Keratinocyte (primary cell): Measurements from ENCODE around the gene ABHD8. TPM values are rescaled to one million over a fixed set of nuclear protein-coding genes. Genes with fewer than 3 reads are reported as not detected.

Experiments
- DNase-seq: peaks from one replicate; pipeline ENCODE4 v3.0.0-alpha.2; 2011; ENCODE audit warnings: low read depth, missing footprints, low spot score
- FAIRE-seq: peaks from 2 replicates; lab custom pipeline; 2011; peaks lifted over from hg19 to GRCh38; lab: Jason Lieb, UNC
- H2AFZ ChIP-seq: 2 replicates; pipeline ENCODE4 v1.6.0; 2012; ENCODE audit warnings: low read length, control low read depth, inconsistent platforms; ENCODE audit not compliant: control insufficient read depth
- H3K27ac ChIP-seq: 2 replicates; pipeline ENCODE4 v1.5.1; 2011; ENCODE audit warnings: low read length; ENCODE audit not compliant: control insufficient read depth, insufficient read depth
- H3K27me3 ChIP-seq: 3 replicates; pipeline ENCODE4 v1.6.0; 2011; ENCODE audit warnings: low read length; ENCODE audit not compliant: control insufficient read depth, insufficient read depth; ENCODE audit errors: extremely low read depth
- H3K36me3 ChIP-seq, 2 experiments: 2 replicates in 1 of 2; 3 replicates in 1 of 2; pipeline ENCODE4 v1.5.1; 2011; ENCODE audit warnings: low read length in 2 of 2, mild to moderate bottlenecking in 1 of 2; ENCODE audit not compliant: control insufficient read depth in 2 of 2, insufficient read depth in 2 of 2; ENCODE audit errors: extremely low read depth in 1 of 2
- H3K4me1 ChIP-seq: 3 replicates; pipeline ENCODE4 v1.5.1; 2011; ENCODE audit warnings: low read length; ENCODE audit not compliant: control insufficient read depth, insufficient read depth; ENCODE audit errors: extremely low read depth
- H3K4me2 ChIP-seq: 3 replicates; pipeline ENCODE4 v1.6.0; 2011; ENCODE audit warnings: low read depth, low read length; ENCODE audit not compliant: control insufficient read depth, insufficient read depth; ENCODE audit errors: extremely low read depth
- H3K4me3 ChIP-seq, 3 experiments: fragments of 200-600 bp in 1 of 3; sonication (generic) in 1 of 3; 2 replicates in 2 of 3; 3 replicates in 1 of 3; pipeline ENCODE4 v1.5.1; 2011 to 2016; ENCODE audit warnings: low read length in 3 of 3, mild to moderate bottlenecking in 3 of 3, control low read depth in 2 of 3, inconsistent platforms in 1 of 3, low read depth in 1 of 3, mixed read lengths in 1 of 3, mixed run types in 1 of 3, moderate library complexity in 1 of 3; ENCODE audit not compliant: control insufficient read depth in 2 of 3, insufficient read depth in 2 of 3; ENCODE audit errors: extremely low read depth in 1 of 3
- H3K79me2 ChIP-seq: 2 replicates; pipeline ENCODE4 v1.6.0; 2012; ENCODE audit warnings: low read length; ENCODE audit not compliant: control insufficient read depth, insufficient read depth
- H3K9ac ChIP-seq: 3 replicates; pipeline ENCODE4 v1.6.0; 2011; ENCODE audit warnings: low read length; ENCODE audit not compliant: control insufficient read depth, insufficient read depth; ENCODE audit errors: extremely low read depth
- H3K9me1 ChIP-seq: 3 replicates; pipeline ENCODE4 v1.6.0; 2011; ENCODE audit warnings: low read length; ENCODE audit not compliant: control insufficient read depth, insufficient read depth; ENCODE audit errors: extremely low read depth
- H3K9me3 ChIP-seq: 2 replicates; pipeline ENCODE4 v1.5.1; 2012; ENCODE audit warnings: low read depth, low read length; ENCODE audit not compliant: control insufficient read depth
- H4K20me1 ChIP-seq: 3 replicates; pipeline ENCODE4 v1.6.0; 2011; ENCODE audit warnings: low read length; ENCODE audit not compliant: control insufficient read depth, insufficient read depth; ENCODE audit errors: extremely low read depth
- EZH2 ChIP-seq: IDR thresholded peaks from one replicate; pipeline ENCODE4 v1.6.1; 2012; ENCODE audit warnings: inconsistent platforms, mild to moderate bottlenecking, low read length, moderate library complexity
- dilution Hi-C: fragments of 300-500 bp; cut with MboI; formaldehyde crosslinking; loops from one replicate; pipeline ENCODE4 v1.7.0; 2020; ENCODE audit warnings: low sequenced_read_pairs; ENCODE audit not compliant: extremely low pct_ligation_motif_present
- polyA plus RNA-seq, 5 experiments: library from polyadenylated mRNA; depleted of rRNA in 3 of 5; stranded (reverse) in 3 of 5; stranded (forward) in 1 of 5; unstranded in 1 of 5; fragments of >200 nt; gene quantifications; 1 replicate in 1 of 5; 2 replicates in 3 of 5; 3 replicates in 1 of 5; pipeline versions ENCODE4 v1.2.1 to v1.2.3, GENCODE V29; 2011 to 2012; ENCODE audit warnings: missing spikeins in 2 of 5, low read depth in 1 of 5, low replicate concordance in 1 of 5
- TF ChIP-seq, protein P1 (sequence below), 3 experiments: IDR thresholded peaks in 1 of 3; conservative IDR thresholded peaks in 1 of 3; optimal IDR thresholded peaks in 1 of 3; 2 replicates in 2 of 3; 3 replicates in 1 of 3; pipeline versions ENCODE3 to v1.5.1; 2011; ENCODE audit warnings: low read length in 3 of 3, mild to moderate bottlenecking in 3 of 3, moderate library complexity in 2 of 3, control low read depth in 1 of 3, inconsistent platforms in 1 of 3; ENCODE audit not compliant: insufficient read depth in 2 of 3; ENCODE audit errors: extremely low read depth in 1 of 3

ABHD8 gene
- polyA plus RNA-seq, 1 donor (not counting 4 experiments of a cell fraction or from before 2014, with no cell fraction given): 4.1 TPM

DNA sequence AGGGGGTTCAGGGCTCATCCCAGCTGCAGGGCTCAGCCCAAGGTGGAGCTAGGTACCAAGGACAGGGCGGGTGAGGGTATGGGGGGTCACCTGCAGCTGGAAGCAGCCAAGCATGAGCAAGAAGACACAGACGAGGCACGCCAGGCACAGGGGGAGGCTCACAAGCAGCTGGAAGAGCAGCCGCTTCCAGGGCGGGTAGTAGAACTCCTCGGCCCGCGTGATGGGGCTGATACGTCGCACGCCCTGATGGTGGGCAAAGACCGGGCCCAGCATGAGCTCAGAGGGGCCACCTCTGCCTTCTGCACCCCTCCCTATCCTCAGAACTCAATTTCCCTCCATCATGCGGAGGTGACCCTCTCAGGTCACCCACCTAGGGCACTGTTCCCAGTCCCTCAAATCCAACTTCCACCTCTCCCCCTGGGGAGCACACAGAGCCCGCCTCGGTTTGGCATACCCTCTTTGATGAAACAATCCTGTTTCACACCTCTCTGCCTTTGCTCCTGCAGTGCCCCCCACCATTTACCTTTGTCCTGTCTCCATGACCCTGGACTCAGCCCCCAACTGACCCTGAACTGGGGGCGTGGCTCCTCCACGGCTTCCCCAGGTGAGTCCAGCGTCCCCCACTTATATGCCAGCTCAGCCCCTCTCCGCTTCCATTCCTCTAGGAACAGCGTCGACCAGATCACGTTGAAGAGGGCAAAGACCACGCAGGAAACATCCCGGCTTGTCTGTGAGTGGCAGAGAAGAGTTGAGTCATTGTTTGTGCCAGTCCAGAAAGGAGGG, 27.2 kb upstream of the ABHD8 start:
- Histone ChIP-seq H3K27me3 (peaks cover 25% of the 10 kb centered on the region), H3K79me2 (no peaks in the 10 kb centered on the region), H3K4me3 (no peak overlapping the region), H3K36me3 (no peaks in the 10 kb centered on the region), H2AFZ (no peak overlapping the region), H3K9ac (no peak overlapping the region), H3K27ac (no peak overlapping the region), H3K9me3 (no peaks in the 10 kb centered on the region), H3K9me1 (no peaks in the 10 kb centered on the region), H3K4me2 (no peak overlapping the region), H3K4me1 (peaks cover 27% of the 10 kb centered on the region), H4K20me1 (no peaks in the 10 kb centered on the region)
- FAIRE-seq (no peak), DNase-seq (no peak)
- dilution Hi-C loops: no loop called here
- TF ChIP-seq, protein P1, sequence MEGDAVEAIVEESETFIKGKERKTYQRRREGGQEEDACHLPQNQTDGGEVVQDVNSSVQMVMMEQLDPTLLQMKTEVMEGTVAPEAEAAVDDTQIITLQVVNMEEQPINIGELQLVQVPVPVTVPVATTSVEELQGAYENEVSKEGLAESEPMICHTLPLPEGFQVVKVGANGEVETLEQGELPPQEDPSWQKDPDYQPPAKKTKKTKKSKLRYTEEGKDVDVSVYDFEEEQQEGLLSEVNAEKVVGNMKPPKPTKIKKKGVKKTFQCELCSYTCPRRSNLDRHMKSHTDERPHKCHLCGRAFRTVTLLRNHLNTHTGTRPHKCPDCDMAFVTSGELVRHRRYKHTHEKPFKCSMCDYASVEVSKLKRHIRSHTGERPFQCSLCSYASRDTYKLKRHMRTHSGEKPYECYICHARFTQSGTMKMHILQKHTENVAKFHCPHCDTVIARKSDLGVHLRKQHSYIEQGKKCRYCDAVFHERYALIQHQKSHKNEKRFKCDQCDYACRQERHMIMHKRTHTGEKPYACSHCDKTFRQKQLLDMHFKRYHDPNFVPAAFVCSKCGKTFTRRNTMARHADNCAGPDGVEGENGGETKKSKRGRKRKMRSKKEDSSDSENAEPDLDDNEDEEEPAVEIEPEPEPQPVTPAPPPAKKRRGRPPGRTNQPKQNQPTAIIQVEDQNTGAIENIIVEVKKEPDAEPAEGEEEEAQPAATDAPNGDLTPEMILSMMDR (optimal IDR thresholded peaks at IDR 0.05 in 1 of 3, IDR thresholded peaks at IDR 0.05 in 1 of 3, conservative IDR thresholded peaks at IDR 0.05 in 1 of 3; ENCODE audit: extremely low read depth in 1 of 3, insufficient read depth in 2 of 3, low read length in 3 of 3): no peak
- no peak for TF ChIP-seq EZH2

DNA sequence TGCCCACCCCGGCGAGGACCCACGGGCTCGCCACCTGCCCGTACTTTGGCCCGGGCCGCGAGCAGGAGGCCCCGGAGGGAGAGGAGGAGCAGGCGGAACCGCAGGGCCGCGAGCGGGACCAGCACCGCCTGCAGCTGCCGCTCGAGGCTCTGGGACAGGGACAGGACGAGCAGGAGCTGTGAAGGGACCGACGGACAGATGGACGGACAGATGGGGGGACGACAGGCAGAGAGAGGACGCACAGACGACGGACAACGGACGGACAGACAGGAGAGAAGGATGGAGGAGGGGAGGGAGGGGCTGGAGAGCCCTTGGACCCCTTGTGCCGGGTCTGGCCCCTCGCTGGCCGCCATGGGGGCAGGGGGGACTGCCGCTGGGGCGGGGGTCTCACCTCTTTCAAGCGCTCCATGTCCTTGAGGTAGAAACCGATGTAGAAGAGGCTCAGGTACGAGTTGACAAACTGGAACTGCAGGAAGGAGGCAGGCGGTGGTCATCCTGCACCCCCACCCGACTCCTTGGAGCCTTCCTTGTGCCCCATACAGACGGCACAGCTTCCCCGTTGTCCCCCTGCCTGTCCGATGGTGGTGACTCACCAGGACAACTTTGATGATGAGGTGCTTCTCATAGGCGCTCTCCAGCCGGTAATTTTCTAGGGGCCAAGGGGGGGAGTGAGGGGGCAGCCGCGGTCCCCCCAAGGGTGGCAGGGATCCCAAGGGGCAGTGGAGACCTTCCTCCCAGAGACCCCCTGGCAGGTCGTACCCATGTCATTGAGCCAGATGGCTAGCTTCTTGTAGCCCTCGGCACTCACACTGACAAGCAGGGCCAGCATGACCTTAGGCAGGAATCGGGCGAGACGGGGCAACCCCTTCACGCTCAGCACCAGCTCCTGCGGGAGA, 26.4 kb upstream of the ABHD8 start:
- no peak overlapping the region for H3K9ac ChIP-seq
- TF ChIP-seq EZH2: peak; percentile 80
- TF ChIP-seq, protein P1 (optimal IDR thresholded peaks at IDR 0.05 in 1 of 3, IDR thresholded peaks at IDR 0.05 in 1 of 3, conservative IDR thresholded peaks at IDR 0.05 in 1 of 3; ENCODE audit: extremely low read depth in 1 of 3, insufficient read depth in 2 of 3, low read length in 3 of 3): no peak
- no peaks in the 10 kb centered on the region for H3K79me2 ChIP-seq
- no peaks in the 10 kb centered on the region for H3K9me3 ChIP-seq
- peak overlapping the region; percentile 31 for H3K4me2 ChIP-seq
- H3K9me1 ChIP-seq: no peaks in the 10 kb centered on the region
- H4K20me1 ChIP-seq: no peaks in the 10 kb centered on the region
- no peak overlapping the region for H3K27ac ChIP-seq
- peaks cover 25% of the 10 kb centered on the region for H3K27me3 ChIP-seq
- H3K36me3 ChIP-seq: no peaks in the 10 kb centered on the region
- H2AFZ ChIP-seq: no peak overlapping the region
- no peak for DNase-seq
- FAIRE-seq: no peak
- no peak overlapping the region for H3K4me3 ChIP-seq
- H3K4me1 ChIP-seq: peaks cover 20% of the 10 kb centered on the region
- dilution Hi-C loops: no loop called here
